Gastroesophageal sphincter (tissue), 3 donors: ENCODE measurements around the gene FOXO6.

Experiments
- EP300 ChIP-seq: sonication (generic); formaldehyde crosslinking; IDR thresholded peaks from one replicate; pipeline ENCODE4 v1.6.1; 2017; ENCODE audit warnings: antibody characterized with exemption, mild to moderate bottlenecking
- POLR2A ChIP-seq, 2 donors: fragments of 450-650 bp; IDR thresholded peaks; one replicate each; pipeline ENCODE4 v1.6.1; 2017; ENCODE audit warnings: antibody characterized with exemption in 2 of 2, mild to moderate bottlenecking in 2 of 2, moderate library complexity in 1 of 2
- POLR2AphosphoS5 ChIP-seq: sonication (generic); formaldehyde crosslinking; IDR thresholded peaks from one replicate; pipeline ENCODE4 v1.6.1; 2017; ENCODE audit warnings: antibody characterized with exemption
- TF ChIP-seq, protein P1 (sequence below), 4 experiments: fragments of 200-600 bp in 2 of 4; fragments of 450-650 bp in 2 of 4; sonication (generic) in 1 of 4; IDR thresholded peaks; one replicate each; pipeline ENCODE4 v1.5.1; 2017 to 2019; ENCODE audit warnings: antibody characterized with exemption in 4 of 4, mild to moderate bottlenecking in 2 of 4, moderate library complexity in 2 of 4

DNA sequence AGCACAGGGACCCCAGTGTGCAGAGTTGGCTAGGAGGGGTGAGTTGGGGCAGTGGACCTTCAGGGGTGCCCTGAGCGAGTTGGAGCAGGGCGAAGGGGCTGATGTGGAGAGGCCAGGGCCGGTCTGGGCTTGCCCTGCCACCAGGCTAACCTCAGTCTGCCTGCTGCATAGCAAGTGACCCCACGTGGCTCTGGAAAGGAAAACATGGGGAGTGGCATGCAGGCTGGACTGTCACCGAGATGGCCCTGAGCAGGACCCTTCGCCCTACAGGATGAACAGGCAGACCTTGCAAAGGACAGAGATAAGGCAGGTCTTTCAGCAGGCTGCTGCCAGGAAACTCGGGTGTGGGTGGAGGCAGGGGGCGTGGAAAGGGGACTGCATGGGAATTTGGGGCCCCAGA lies 51.5 kb downstream of the FOXO6 start:
- TF ChIP-seq, protein P1, sequence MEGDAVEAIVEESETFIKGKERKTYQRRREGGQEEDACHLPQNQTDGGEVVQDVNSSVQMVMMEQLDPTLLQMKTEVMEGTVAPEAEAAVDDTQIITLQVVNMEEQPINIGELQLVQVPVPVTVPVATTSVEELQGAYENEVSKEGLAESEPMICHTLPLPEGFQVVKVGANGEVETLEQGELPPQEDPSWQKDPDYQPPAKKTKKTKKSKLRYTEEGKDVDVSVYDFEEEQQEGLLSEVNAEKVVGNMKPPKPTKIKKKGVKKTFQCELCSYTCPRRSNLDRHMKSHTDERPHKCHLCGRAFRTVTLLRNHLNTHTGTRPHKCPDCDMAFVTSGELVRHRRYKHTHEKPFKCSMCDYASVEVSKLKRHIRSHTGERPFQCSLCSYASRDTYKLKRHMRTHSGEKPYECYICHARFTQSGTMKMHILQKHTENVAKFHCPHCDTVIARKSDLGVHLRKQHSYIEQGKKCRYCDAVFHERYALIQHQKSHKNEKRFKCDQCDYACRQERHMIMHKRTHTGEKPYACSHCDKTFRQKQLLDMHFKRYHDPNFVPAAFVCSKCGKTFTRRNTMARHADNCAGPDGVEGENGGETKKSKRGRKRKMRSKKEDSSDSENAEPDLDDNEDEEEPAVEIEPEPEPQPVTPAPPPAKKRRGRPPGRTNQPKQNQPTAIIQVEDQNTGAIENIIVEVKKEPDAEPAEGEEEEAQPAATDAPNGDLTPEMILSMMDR (IDR thresholded peaks at IDR 0.05) = no peak
- TF ChIP-seq EP300 = no peak
- TF ChIP-seq POLR2A (IDR thresholded peaks at IDR 0.05) = no peak
- TF ChIP-seq POLR2AphosphoS5 = no peak
